Measurements from ENCODE around the gene CNPY3. TPM values are rescaled to one million over a fixed set of nuclear protein-coding genes. Genes with fewer than 3 reads are reported as not detected.

Gene CNPY3
- total and polyA plus RNA-seq, 2 of the 13 experiments (the other 11 are each of a cell fraction or from before 2014, with no cell fraction given): 42.3 to 60.2 TPM

DNA sequence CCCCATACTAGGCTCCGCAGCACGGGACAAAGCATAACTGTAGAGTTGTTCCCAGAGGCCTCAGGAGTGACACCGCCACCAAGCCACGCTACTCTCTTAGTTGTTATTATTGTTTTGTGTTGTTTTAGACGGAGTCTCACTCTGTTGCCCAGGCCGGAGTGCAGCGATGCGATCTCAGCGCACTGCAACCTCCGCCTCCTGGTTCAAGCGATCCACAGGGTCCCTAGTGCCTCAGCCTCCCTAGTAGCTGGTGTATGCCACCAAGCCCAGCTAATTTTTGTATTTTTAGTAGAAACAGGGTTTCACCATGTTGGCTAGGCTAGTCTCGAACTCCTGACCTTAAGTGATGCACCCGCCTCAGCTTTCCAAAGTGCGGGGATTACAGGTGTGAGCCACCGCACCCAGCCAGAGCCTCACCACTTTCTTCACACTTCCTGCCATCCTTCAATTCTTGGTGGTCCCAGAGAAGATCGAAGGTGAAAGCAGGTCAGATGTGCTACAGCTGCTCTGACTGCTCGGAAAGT, 38.0 kb upstream of the CNPY3 start (continued):
- TF ChIP-seq, protein P1, sequence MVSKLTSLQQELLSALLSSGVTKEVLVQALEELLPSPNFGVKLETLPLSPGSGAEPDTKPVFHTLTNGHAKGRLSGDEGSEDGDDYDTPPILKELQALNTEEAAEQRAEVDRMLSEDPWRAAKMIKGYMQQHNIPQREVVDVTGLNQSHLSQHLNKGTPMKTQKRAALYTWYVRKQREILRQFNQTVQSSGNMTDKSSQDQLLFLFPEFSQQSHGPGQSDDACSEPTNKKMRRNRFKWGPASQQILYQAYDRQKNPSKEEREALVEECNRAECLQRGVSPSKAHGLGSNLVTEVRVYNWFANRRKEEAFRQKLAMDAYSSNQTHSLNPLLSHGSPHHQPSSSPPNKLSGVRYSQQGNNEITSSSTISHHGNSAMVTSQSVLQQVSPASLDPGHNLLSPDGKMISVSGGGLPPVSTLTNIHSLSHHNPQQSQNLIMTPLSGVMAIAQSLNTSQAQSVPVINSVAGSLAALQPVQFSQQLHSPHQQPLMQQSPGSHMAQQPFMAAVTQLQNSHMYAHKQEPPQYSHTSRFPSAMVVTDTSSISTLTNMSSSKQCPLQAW (CRISPR knock-in tag; IDR thresholded peaks at IDR 0.05): no peak
- TF ChIP-seq ZNF552 (CRISPR knock-in tag; IDR thresholded peaks at IDR 0.05; ENCODE audit: borderline replicate concordance) (no peak), SKIL (CRISPR knock-in tag; IDR thresholded peaks at IDR 0.05; ENCODE audit: borderline replicate concordance) (no peak), HOXA7 (CRISPR knock-in tag; IDR thresholded peaks at IDR 0.05) (0 out of 2 replicates have a peak, but pooled peaks have one; percentile 12), ZNF569 (CRISPR knock-in tag; IDR thresholded peaks at IDR 0.05; ENCODE audit: borderline replicate concordance) (0 out of 2 replicates have a peak, but pooled peaks have one; percentile 2), TEAD3 (CRISPR knock-in tag; optimal IDR thresholded peaks at IDR 0.05; ENCODE audit: borderline replicate concordance) (peak; percentile 9), PRPF4 (IDR thresholded peaks at IDR 0.05; ENCODE audit: low read depth, low read length, poor library complexity, severe bottlenecking) (peak; percentile 37), PAX8 (CRISPR knock-in tag; IDR thresholded peaks at IDR 0.05; ENCODE audit: borderline replicate concordance) (no peak), FOXC1 (CRISPR knock-in tag; IDR thresholded peaks at IDR 0.05; ENCODE audit: borderline replicate concordance) (0 out of 2 replicates have a peak, but pooled peaks have one; percentile 4), POLR2G (IDR thresholded peaks at IDR 0.05; ENCODE audit: low read depth, low read length) (no peak), ZNF781 (CRISPR knock-in tag; IDR thresholded peaks at IDR 0.05; ENCODE audit: borderline replicate concordance, not compliant biosample characterization) (no peak), ZNF256 (CRISPR knock-in tag; conservative IDR thresholded peaks at IDR 0.05) (0 out of 2 replicates have a peak, but pooled peaks have one; percentile 16), ZNF644 (CRISPR knock-in tag; IDR thresholded peaks at IDR 0.05; ENCODE audit: low read depth) (no peak), ZBTB21 (CRISPR knock-in tag; IDR thresholded peaks at IDR 0.05) (no peak), TP53 (CRISPR knock-in tag; conservative IDR thresholded peaks at IDR 0.05) (no peak), ZNF713 (CRISPR knock-in tag; IDR thresholded peaks at IDR 0.05) (no peak)
- TF ChIP-seq, protein P2, sequence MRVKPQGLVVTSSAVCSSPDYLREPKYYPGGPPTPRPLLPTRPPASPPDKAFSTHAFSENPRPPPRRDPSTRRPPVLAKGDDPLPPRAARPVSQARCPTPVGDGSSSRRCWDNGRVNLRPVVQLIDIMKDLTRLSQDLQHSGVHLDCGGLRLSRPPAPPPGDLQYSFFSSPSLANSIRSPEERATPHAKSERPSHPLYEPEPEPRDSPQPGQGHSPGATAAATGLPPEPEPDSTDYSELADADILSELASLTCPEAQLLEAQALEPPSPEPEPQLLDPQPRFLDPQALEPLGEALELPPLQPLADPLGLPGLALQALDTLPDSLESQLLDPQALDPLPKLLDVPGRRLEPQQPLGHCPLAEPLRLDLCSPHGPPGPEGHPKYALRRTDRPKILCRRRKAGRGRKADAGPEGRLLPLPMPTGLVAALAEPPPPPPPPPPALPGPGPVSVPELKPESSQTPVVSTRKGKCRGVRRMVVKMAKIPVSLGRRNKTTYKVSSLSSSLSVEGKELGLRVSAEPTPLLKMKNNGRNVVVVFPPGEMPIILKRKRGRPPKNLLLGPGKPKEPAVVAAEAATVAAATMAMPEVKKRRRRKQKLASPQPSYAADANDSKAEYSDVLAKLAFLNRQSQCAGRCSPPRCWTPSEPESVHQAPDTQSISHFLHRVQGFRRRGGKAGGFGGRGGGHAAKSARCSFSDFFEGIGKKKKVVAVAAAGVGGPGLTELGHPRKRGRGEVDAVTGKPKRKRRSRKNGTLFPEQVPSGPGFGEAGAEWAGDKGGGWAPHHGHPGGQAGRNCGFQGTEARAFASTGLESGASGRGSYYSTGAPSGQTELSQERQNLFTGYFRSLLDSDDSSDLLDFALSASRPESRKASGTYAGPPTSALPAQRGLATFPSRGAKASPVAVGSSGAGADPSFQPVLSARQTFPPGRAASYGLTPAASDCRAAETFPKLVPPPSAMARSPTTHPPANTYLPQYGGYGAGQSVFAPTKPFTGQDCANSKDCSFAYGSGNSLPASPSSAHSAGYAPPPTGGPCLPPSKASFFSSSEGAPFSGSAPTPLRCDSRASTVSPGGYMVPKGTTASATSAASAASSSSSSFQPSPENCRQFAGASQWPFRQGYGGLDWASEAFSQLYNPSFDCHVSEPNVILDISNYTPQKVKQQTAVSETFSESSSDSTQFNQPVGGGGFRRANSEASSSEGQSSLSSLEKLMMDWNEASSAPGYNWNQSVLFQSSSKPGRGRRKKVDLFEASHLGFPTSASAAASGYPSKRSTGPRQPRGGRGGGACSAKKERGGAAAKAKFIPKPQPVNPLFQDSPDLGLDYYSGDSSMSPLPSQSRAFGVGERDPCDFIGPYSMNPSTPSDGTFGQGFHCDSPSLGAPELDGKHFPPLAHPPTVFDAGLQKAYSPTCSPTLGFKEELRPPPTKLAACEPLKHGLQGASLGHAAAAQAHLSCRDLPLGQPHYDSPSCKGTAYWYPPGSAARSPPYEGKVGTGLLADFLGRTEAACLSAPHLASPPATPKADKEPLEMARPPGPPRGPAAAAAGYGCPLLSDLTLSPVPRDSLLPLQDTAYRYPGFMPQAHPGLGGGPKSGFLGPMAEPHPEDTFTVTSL (CRISPR knock-in tag; IDR thresholded peaks at IDR 0.05; ENCODE audit: borderline replicate concordance): 0 out of 2 replicates have a peak, but pooled peaks have one; percentile 58
